ENCODE data around the gene LIN7A. TPM values are rescaled to one million over a fixed set of nuclear protein-coding genes. Genes with fewer than 3 reads are reported as not detected.

LIN7A gene
- under 0.01 and 1.2 TPM in 2 replicates for total RNA-seq (2014; rRNA removed; shearing (Covaris generic))

GRCh38 chr12:80937391-80938238, at the start of gene LIN7A:
Gene LIN7A (minus strand): TSS chr12:80937934. CDS start chr12:80937722, 212 bp downstream.

Small RNA genes lying within 50 kb of the gene (small RNA-seq; reads per million reads assigned to genes)
- gene MIR617, result not detected
- not detected for gene MIR618

Other genes starting within 250 kb of the LIN7A start
- gene MYF6, start 230.3 kb downstream of the LIN7A start, total RNA-seq (2014; rRNA removed; shearing (Covaris generic)), result not detected in 2 replicates
- not detected in 2 replicates for gene MYF5, start 221.0 kb downstream of the LIN7A start, total RNA-seq (2014; rRNA removed; shearing (Covaris generic))
- 10.4 and 12.5 TPM in 2 replicates for gene ACSS3, start 140.1 kb upstream of the LIN7A start, total RNA-seq (2014; rRNA removed; shearing (Covaris generic))